Kidney (tissue), 14 donors: ENCODE data around the gene CISD3. TPM values are rescaled to one million over a fixed set of nuclear protein-coding genes. Genes with fewer than 3 reads are reported as not detected.

Experiments used
- DNase-seq, 5 donors: peaks; one replicate each; pipeline ENCODE4 v3.0.0-alpha.2; 2013 to 2020
- FAIRE-seq: peaks from 2 replicates; lab custom pipeline; 2012; peaks lifted over from hg19 to GRCh38; lab: Jason Lieb, UNC
- H3K27ac ChIP-seq, 2 donors: one replicate each; pipeline ENCODE4 v1.7.0; 2013; ENCODE audit warnings: low read depth in 2 of 2, low read length in 2 of 2, inconsistent platforms in 1 of 2
- H3K27me3 ChIP-seq: one replicate; pipeline ENCODE4 v1.7.1; 2013; ENCODE audit warnings: low read length, inconsistent platforms; ENCODE audit not compliant: control insufficient read depth, insufficient read depth
- H3K36me3 ChIP-seq, 3 donors: one replicate each; pipeline versions ENCODE4 v1.7.0 to v1.7.1; 2013; ENCODE audit warnings: low read length in 3 of 3, control low read depth in 1 of 3, inconsistent platforms in 1 of 3; ENCODE audit not compliant: insufficient read depth in 3 of 3, control insufficient read depth in 2 of 3
- H3K4me1 ChIP-seq, 3 donors: one replicate each; pipeline versions ENCODE4 v1.7.0 to v1.7.1; 2013; ENCODE audit warnings: low read length in 3 of 3, inconsistent platforms in 1 of 3, low read depth in 1 of 3; ENCODE audit not compliant: control insufficient read depth in 2 of 3, insufficient read depth in 2 of 3
- H3K4me3 ChIP-seq, 3 donors: one replicate each; pipeline versions ENCODE4 v1.7.0 to v1.8.1; 2013; ENCODE audit warnings: low read length in 3 of 3, control low read depth in 1 of 3, inconsistent platforms in 1 of 3
- H3K9ac ChIP-seq, 3 donors: one replicate each; pipeline versions ENCODE4 v1.7.0 to v1.7.1; 2013; ENCODE audit warnings: low read length in 3 of 3, control low read depth in 1 of 3, inconsistent platforms in 1 of 3
- H3K9me3 ChIP-seq, 3 donors: one replicate each; pipeline versions ENCODE4 v1.7.0 to v1.7.1; 2013; ENCODE audit warnings: low read length in 3 of 3, control low read depth in 1 of 3, inconsistent platforms in 1 of 3; ENCODE audit not compliant: control insufficient read depth in 2 of 3, insufficient read depth in 1 of 3
- CTCF ChIP-seq: IDR thresholded peaks from 3 replicates; pipeline ENCODE4 v1.5.1; 2012; ENCODE audit warnings: mild to moderate bottlenecking, moderate library complexity, borderline replicate concordance; ENCODE audit not compliant: insufficient read depth; ENCODE audit errors: extremely low read depth
- intact Hi-C: fragments of 100-400 bp; cut with DNase I; formaldehyde crosslinking; loops from one replicate; pipeline ENCODE4 v1.11.1; 2022
- polyA plus RNA-seq: library from polyadenylated mRNA; stranded (reverse); fragments of 350-450 nt; fragmentation: Illumina TruSeq; extraction: RNeasy Lipid Tissue Mini Kit (QIAGEN cat#74804); gene quantifications from one replicate; pipeline ENCODE4 v1.2.3, GENCODE V29; 2014; ENCODE audit warnings: low read depth, low replicate concordance; ENCODE audit not compliant: insufficient read depth
- total RNA-seq: library from RNA; stranded (reverse); fragmentation: NEBNext Ultra II Directional; extraction: Animal tissue kit (Norgen Biotek cat#: 25700); gene quantifications from one replicate; pipeline ENCODE4 v1.2.1, GENCODE V29; 2021
- donor health status: control.
- donor health status: control.
- donor health status: control.
- donor health status: control.
- donor health status: control.
- donor health status: DM: yes; HTN: yes; CAD: no.
- donor health status: Normal renal cell carcinoma (clear cell type).

CISD3 gene
- total and polyA plus RNA-seq, 2 donors from 2014 or later: 37.7 to 152 TPM

DNA sequence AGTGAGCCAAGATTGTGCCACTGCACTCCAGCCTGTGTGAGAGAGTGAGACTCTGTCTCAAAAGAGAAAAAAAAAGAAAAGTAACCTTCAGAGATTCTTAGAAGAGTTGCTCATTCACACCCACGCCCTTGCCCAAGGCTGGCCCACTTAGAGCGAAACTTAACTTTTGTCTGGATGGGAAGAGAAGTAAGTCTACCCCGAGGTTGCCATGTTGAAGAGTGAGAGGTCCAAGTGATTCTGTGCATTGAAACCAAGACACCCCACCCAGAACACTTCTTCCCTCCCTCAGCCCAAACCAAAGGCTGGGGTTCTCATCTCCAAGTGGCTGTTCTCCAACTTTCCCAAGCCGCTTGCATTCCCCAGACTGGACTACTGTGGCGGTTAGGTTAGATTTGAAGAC, 2.4 kb upstream of the CISD3 start:
- Histone ChIP-seq H3K9ac (no peak overlapping the region), H3K4me1 (peaks cover 0 to 24% (median 22%) of the 10 kb centered on the region in 3 donors), H3K9me3 (no peaks in the 10 kb centered on the region), H3K36me3 (peaks cover 0 to 4% (median 2%) of the 10 kb centered on the region in 3 donors), H3K4me3 (no peak overlapping the region), H3K27me3 (no peaks in the 10 kb centered on the region), H3K27ac (no peak overlapping the region)
- no peak for TF ChIP-seq CTCF
- DNase-seq: no peak
- no peak for FAIRE-seq
- intact Hi-C loops: no loop called here

GRCh38 chr17:38728290-38728831, 1.8 kb upstream of the CISD3 start:
- H3K9ac ChIP-seq: no peak overlapping the region
- peaks cover 0 to 30% (median 27%) of the 10 kb centered on the region in 3 donors for H3K4me1 ChIP-seq
- TF ChIP-seq CTCF: no peak
- DNase-seq: no peak
- no peak for FAIRE-seq
- H3K4me3 ChIP-seq: no peak overlapping the region
- no peaks in the 10 kb centered on the region for H3K27me3 ChIP-seq
- no peak overlapping the region for H3K27ac ChIP-seq
- no peaks in the 10 kb centered on the region for H3K9me3 ChIP-seq
- intact Hi-C loops: no loop called here
- peaks cover 0 to 5% (median 0%) of the 10 kb centered on the region in 3 donors for H3K36me3 ChIP-seq

DNA sequence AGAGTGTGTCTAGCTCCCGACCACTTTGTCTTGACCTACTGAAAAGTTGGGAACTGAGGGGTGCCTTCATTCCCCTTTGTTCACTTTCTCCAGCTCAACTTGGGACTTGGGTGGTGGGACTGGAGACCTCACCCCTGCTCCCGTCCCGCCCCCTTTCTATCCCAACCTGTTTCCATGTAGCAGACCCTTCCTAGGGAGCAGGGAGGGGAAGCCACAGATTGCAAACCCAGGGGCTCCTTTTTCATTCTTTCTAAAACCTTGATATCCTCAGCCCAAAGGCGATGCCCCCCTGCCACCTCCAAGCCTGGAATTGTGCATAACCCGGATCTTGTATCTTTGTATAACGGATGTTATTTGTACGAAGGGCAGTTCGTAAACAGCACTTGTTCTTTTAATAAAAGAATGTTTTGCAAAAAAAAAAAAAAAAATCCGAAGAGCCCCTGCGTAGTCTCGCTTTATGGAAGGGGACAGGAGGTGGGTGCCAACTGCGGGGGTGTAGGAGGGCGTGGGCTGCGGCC, 714 bp upstream of the CISD3 start:
- Histone ChIP-seq H3K9me3 (no peaks in the 10 kb centered on the region), H3K4me1 (peaks cover 0 to 39% (median 37%) of the 10 kb centered on the region in 3 donors), H3K36me3 (peaks cover 2 to 5% (median 3%) of the 10 kb centered on the region in 3 donors), H3K4me3 (peak overlapping the region; percentile 38 to 61 (median 56)), H3K27me3 (no peaks in the 10 kb centered on the region), H3K27ac (peak overlapping the region; percentile 65 to 85), H3K9ac (peak overlapping the region in 2 of 3 donors; percentile 24 to 77)
- FAIRE-seq (no peak), DNase-seq (no peak)
- no peak for TF ChIP-seq CTCF
- intact Hi-C loops: no loop called here
